ENCODE measurements around the gene MAOB.

MAOB gene

GRCh38 chrX:43847352-43847751, 34.9 kb downstream of the MAOB start:
- H3K4me3 ChIP-seq (ENCODE audit: low read depth, low read length): no peak overlapping the region
- no peak for DNase-seq (ENCODE audit: low read depth)
- TF ChIP-seq CTCF (IDR thresholded peaks at IDR 0.05; ENCODE audit: insufficient read depth, low read depth, low read length, missing control alignments): no peak

- DNase-seq (ENCODE audit: low read depth): no peak
- no peak overlapping the region for H3K4me3 ChIP-seq (ENCODE audit: low read depth, low read length)
- TF ChIP-seq CTCF (IDR thresholded peaks at IDR 0.05; ENCODE audit: insufficient read depth, low read depth, low read length, missing control alignments): no peak
These were observed 35.7 kb downstream of the MAOB start for GRCh38 chrX:43846558-43846957.

- no peak for DNase-seq (ENCODE audit: low read depth)
These were observed 36.5 kb downstream of the MAOB start for GRCh38 chrX:43845776-43846175.

DNA sequence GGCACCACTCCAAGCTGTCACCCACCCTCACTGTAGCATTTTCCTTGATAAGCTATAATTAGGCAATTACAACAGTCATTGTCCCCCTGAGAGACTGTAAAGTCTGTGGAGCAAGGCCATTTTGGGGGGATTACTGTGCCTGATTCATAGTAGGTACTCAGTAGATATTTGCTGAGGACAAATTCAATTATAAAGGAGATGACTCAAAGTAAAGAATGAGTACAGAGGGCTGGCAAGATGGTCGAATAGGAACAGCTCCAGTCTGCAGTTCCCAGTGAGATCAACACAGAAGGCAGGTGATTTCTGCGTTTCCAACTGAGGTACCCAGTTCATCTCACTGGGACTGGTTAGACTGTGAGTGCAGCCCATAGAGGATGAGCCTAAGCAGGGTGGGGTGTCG, 42.0 kb downstream of the MAOB start:
- no peak for DNase-seq (ENCODE audit: low read depth)
- H3K4me3 ChIP-seq (ENCODE audit: low read depth, low read length): no peak overlapping the region
- TF ChIP-seq CTCF (IDR thresholded peaks at IDR 0.05; ENCODE audit: insufficient read depth, low read depth, low read length, missing control alignments): no peak

More at GRCh38 chrX:43845776-43846175, 36.5 kb downstream of the MAOB start:
- H3K4me3 ChIP-seq (ENCODE audit: low read depth, low read length): no peak overlapping the region
- TF ChIP-seq CTCF (IDR thresholded peaks at IDR 0.05; ENCODE audit: insufficient read depth, low read depth, low read length, missing control alignments): no peak

DNA sequence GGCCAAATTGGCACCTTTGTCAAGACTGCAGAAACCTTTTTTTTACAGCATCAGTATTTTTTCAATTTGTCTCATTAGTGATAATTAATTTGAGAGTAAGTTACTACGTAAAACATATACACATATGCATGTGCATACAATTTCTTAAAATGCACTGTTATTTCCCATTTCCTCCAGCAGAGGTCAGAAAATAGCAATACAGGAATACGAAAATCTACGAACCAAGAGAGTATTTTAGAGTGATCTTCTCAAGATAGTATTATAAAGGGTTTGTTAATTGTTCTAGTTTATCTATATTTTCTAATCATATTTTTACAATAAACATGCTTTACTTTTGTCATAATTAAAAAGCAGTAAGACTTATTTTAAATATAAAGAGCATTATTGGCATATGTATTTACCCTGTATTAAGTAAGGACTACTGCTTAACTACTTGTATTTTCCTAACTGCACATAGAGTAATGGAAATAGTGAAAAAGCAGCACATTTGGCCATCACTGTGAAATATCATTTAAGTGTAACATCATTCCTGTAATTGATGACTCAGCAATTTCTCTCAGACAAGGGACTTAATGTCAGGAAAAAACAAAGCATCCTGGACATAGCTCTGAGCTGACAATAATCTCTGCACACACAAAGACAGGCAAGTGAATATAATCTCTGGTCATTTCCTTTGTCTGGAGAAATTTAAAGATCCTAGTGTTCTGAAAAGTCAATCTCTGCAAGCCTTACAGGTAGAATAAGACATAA, 45.6 kb downstream of the MAOB start:
- TF ChIP-seq CTCF (IDR thresholded peaks at IDR 0.05; ENCODE audit: insufficient read depth, low read depth, low read length, missing control alignments): peak; percentile 22
- no peak overlapping the region for H3K4me3 ChIP-seq (ENCODE audit: low read depth, low read length)
- peak; percentile 12 for DNase-seq (ENCODE audit: low read depth)

- no peak for DNase-seq (ENCODE audit: low read depth)
- H3K4me3 ChIP-seq (ENCODE audit: low read depth, low read length): no peak overlapping the region
- TF ChIP-seq CTCF (IDR thresholded peaks at IDR 0.05; ENCODE audit: insufficient read depth, low read depth, low read length, missing control alignments): no peak
These were observed 46.7 kb downstream of the MAOB start for GRCh38 chrX:43835559-43835958.

- no peak for TF ChIP-seq CTCF (IDR thresholded peaks at IDR 0.05; ENCODE audit: insufficient read depth, low read depth, low read length, missing control alignments)
- no peak overlapping the region for H3K4me3 ChIP-seq (ENCODE audit: low read depth, low read length)
- DNase-seq (ENCODE audit: low read depth): no peak
These were observed 54.5 kb downstream of the MAOB start for GRCh38 chrX:43827791-43828190.
